MCF 10A (cell line): ENCODE measurements around the gene NRN1. TPM values are rescaled to one million over a fixed set of nuclear protein-coding genes. Genes with fewer than 3 reads are reported as not detected.

Source experiments
- BruUV-seq: library from RNA; stranded (reverse); fragments of 400-500 nt; replicated peaks from 2 replicates; lab custom pipeline; 2021; lab: Mats Ljungman, UMichigan
- CTCF ChIA-PET: fragments of 300-600 bp; sonication (Branson Sonifier 250); formaldehyde crosslinking; extraction: SDS; loops from one replicate; lab custom pipeline; 2021; ENCODE audit warnings: antibody characterized with exemption, inconsistent platforms; lab: Yijun Ruan, JAX
- POLR2A ChIA-PET: fragments of 300-600, 350-650 bp; sonication (Branson Sonifier 250); formaldehyde crosslinking; extraction: SDS; loops from one replicate; lab custom pipeline; 2020; ENCODE audit warnings: antibody characterized with exemption, inconsistent platforms; lab: Yijun Ruan, JAX
- DNase-seq: peaks from one replicate; pipeline ENCODE4 v3.0.0-alpha.2; 2018; ENCODE audit not compliant: unreplicated experiment
- H3K27ac Mint-ChIP-seq: one replicate; pipeline ENCODE4 v1.8.0; 2022; ENCODE audit warnings: mild to moderate bottlenecking, low read depth, mixed read lengths; ENCODE audit not compliant: unreplicated experiment
- H3K27me3 Mint-ChIP-seq: one replicate; pipeline ENCODE4 v1.8.0; 2022; ENCODE audit warnings: mixed read lengths; ENCODE audit not compliant: insufficient read depth, unreplicated experiment
- H3K36me3 Mint-ChIP-seq: one replicate; pipeline ENCODE4 v1.8.0; 2022; ENCODE audit warnings: mild to moderate bottlenecking, moderate library complexity, mixed read lengths; ENCODE audit not compliant: insufficient read depth, unreplicated experiment
- H3K4me1 Mint-ChIP-seq: one replicate; pipeline ENCODE4 v1.8.0; 2022; ENCODE audit warnings: mixed read lengths; ENCODE audit not compliant: insufficient read depth, unreplicated experiment
- H3K4me3 Mint-ChIP-seq: one replicate; pipeline ENCODE4 v1.8.0; 2022; ENCODE audit warnings: mild to moderate bottlenecking, moderate library complexity, mixed read lengths; ENCODE audit not compliant: unreplicated experiment
- H3K9me3 Mint-ChIP-seq: one replicate; pipeline ENCODE4 v1.8.0; 2022; ENCODE audit warnings: mixed read lengths; ENCODE audit not compliant: unreplicated experiment
- CTCF ChIP-seq: fragments of 200-600 bp; IDR thresholded peaks from one replicate; pipeline ENCODE4 v1.8.0; 2022; ENCODE audit warnings: antibody characterized with exemption, mild to moderate bottlenecking; ENCODE audit not compliant: unreplicated experiment
- intact Hi-C: fragments of 100-400 bp; cut with micrococcal nuclease; formaldehyde crosslinking; loops from 2 replicates; pipeline ENCODE4 v1.14.1; 2022
- total RNA-seq: library from RNA; stranded (reverse); gene quantifications from 2 replicates; pipeline ENCODE4 v1.2.3, GENCODE V29; 2022

Gene NRN1
- total RNA-seq, 1 experiment from 2014 or later = not detected

GRCh38 chr6:5986861-5987260 lies 19.9 kb downstream of the NRN1 start:
- intact Hi-C loops = no loop called here
- Mint-ChIP-seq H3K27ac (no peak overlapping the region), H3K4me1 (peaks cover 8% of the 10 kb centered on the region), H3K4me3 (no peak overlapping the region), H3K36me3 (no peaks in the 10 kb centered on the region), H3K27me3 (peaks cover 28% of the 10 kb centered on the region), H3K9me3 (no peaks in the 10 kb centered on the region)
- POLR2A ChIA-PET = no interaction called here
- DNase-seq = no peak
- no TSS peak for BruUV-seq
- TF ChIP-seq CTCF = no peak
- CTCF ChIA-PET = no interaction called here

GRCh38 chr6:5984150-5985089 lies 22.3 kb downstream of the NRN1 start:
- ChIA-PET CTCF (no interaction called here), POLR2A (interaction anchor here (2.7 kb wide), 1 partner anchor 15 kb away, joined by 9 read pairs; no protein-coding TSS in a partner anchor)
- BruUV-seq = no TSS peak
- Mint-ChIP-seq H3K4me3 (no peak overlapping the region), H3K27ac (peak overlapping the region; percentile 59), H3K4me1 (peaks cover 26% of the 10 kb centered on the region), H3K36me3 (no peaks in the 10 kb centered on the region), H3K27me3 (peaks cover 28% of the 10 kb centered on the region), H3K9me3 (no peaks in the 10 kb centered on the region)
- no peak for TF ChIP-seq CTCF
- peak; percentile 48 for DNase-seq
- intact Hi-C loops = no loop called here

- DNase-seq = peak; percentile 98
- ChIA-PET POLR2A (interaction anchor here (0.7 to 1.3 kb wide), 2 partner anchors 14 to 30 kb away, joined by 3 read pairs; no protein-coding TSS in a partner anchor), CTCF (no interaction called here)
- no peak overlapping the region for H3K27ac Mint-ChIP-seq
- H3K9me3 Mint-ChIP-seq = no peaks in the 10 kb centered on the region
- peaks cover 21% of the 10 kb centered on the region for H3K27me3 Mint-ChIP-seq
- no peak overlapping the region for H3K4me3 Mint-ChIP-seq
- TF ChIP-seq CTCF = no peak
- H3K4me1 Mint-ChIP-seq = peaks cover 29% of the 10 kb centered on the region
- no TSS peak for BruUV-seq
- intact Hi-C loops = no loop called here
- no peaks in the 10 kb centered on the region for H3K36me3 Mint-ChIP-seq
Measured at GRCh38 chr6:5981126-5982026, 25.3 kb downstream of the NRN1 start.
